ENCODE data around the gene HLA-DPA1.

The HLA-DPA1 gene

DNA sequence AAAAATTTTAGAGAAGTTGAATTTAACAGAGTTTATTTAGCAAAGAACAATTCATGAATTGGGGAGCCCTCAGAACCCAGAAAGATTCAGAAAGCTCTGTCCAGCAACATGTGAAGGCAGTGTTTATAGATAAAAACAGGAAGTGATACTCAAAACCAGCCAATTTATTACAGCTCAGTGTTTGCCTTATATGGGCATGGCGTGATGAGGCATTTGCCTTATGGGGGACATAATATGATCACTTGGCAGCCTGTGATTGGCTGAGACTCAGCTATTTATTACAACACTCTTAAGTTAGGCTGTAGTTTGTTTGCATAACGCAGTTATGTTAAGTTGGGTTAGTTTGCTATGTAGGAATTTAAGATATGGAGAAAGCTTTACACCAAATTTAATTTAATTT lies 11.5 kb downstream of the HLA-DPA1 start:
- no peak for DNase-seq (ENCODE audit: extremely low read depth, low read depth)
- TF ChIP-seq CTCF (IDR thresholded peaks at IDR 0.05; ENCODE audit: low read depth, low read length): no peak

DNA sequence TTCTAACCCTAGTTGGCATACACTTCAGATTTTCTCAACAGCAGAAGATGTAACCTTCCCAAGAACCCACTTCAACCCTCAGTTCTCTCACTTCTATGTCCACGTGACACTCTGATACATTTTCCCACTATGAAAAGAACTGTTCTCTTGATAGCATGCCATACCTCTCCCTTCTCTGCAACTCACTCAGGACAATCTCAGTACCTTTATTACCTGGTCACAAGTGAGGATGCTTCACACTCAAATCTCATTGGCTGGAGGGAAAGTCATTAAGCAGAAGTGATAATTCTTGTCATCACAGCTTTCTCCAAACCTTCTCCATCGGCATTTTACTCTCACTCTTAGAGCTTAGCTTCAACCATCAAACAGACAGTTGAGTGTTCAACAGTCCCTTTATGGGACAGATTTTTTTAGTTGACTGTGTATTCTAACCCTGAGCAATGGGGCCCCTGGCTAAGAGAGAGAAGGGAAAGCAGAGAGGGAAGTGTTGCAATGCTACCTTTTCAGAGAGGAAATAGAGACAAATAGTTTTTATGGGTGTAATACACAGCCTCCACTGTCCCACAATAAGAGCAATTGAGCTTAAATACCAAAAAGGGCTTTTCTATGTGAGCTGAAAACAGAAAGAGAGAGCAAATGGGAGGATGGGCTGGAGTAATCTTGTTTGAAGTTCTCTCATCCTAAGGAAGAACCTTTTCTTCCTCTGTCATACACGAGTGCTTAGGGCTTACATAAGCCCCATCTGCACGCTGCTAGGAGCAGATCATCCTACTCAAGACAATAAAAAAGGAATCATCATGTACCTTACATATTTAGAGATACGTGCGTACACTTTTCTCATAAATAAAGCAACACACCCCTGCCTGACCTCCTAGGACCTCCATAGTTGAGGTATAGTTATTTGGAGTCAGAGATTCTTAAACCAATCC lies 16.0 kb downstream of the HLA-DPA1 start:
- no peak for DNase-seq (ENCODE audit: extremely low read depth, low read depth)
- no peak for TF ChIP-seq CTCF (IDR thresholded peaks at IDR 0.05; ENCODE audit: low read depth, low read length)

- TF ChIP-seq CTCF (IDR thresholded peaks at IDR 0.05; ENCODE audit: low read depth, low read length): no peak
- DNase-seq (ENCODE audit: extremely low read depth, low read depth): no peak
Measured at GRCh38 chr6:33053230-33053629, 20.2 kb downstream of the HLA-DPA1 start.

GRCh38 chr6:33052627-33053026 lies 20.8 kb downstream of the HLA-DPA1 start:
- no peak for TF ChIP-seq CTCF (IDR thresholded peaks at IDR 0.05; ENCODE audit: low read depth, low read length)
- DNase-seq (ENCODE audit: extremely low read depth, low read depth): no peak

DNA sequence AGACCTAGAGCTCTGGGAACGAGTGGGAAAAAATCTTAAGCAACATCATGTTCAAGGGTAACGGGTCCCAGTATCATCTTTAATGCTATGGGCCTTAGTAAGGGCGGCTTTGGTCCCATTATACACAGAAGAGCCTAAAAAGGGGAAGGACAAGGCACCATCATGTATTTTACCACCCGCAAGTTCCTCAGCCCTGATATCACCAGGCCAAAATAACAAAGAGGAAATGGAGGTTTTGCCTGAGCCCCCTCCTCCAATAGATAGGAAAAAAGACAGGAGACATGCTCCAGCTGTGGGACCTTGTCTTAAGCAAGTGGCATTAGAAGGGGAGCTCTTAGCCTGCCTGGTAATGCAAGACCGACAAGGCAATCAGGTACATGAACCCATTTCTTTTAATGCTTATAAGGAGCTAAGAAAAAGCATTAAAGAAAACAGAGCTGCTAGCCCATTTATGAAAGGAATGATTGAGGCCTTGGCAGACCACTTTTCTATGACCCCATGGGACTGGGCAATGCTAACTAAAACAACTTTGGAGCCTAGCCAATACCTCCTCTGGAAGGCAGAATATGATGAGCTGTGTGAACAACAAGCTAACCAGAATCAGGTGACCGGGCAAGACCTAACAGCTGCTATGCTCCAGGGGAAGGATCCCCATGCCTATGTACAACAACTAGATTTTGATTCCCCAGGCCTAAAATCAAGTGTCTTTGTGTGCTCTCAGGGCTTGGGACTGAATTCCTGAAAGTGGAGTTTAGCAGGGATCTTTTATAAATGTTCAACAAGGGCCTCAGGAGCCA lies 23.2 kb downstream of the HLA-DPA1 start:
- DNase-seq (ENCODE audit: extremely low read depth, low read depth): no peak
- TF ChIP-seq CTCF (IDR thresholded peaks at IDR 0.05; ENCODE audit: low read depth, low read length): no peak

DNA sequence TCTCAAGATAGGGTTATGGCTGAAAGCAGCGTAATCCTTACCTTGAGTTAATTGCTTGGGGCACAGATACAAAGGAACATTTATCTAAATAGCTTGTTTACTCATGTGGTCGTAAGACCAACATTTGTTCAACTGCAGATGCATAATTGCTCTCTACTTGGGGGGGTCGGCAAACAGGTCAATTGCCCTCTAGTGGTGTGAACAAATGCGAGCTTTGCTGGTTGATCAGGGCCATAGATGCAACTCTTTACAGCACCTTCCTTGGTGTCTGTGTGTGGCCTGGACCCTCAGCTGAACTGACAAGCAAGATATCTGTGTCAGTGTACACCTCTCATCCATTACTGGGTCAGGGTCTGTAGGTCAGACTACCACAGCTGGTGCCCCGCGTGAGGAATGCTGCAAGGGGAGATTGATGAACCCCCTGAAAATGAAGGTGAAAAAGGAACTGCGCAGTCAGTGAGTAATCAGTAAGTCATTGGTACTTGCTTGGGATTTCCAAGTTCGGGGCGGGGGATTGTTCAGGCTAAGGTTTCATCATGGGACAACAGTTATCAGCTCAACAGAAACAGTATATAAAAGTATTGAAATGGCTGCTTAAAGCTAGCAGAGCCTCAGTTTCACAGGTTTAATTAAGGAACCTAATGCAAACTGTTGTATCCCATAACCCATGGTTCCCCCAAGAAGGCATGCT lies 24.0 kb downstream of the HLA-DPA1 start:
- TF ChIP-seq CTCF (IDR thresholded peaks at IDR 0.05; ENCODE audit: low read depth, low read length): no peak
- DNase-seq (ENCODE audit: extremely low read depth, low read depth): no peak
